SK-N-MC (cell line): ENCODE measurements around the gene IGFLR1.

Source experiments
- DNase-seq: peaks from one replicate; pipeline ENCODE4 v3.0.0-alpha.2; 2011; ENCODE audit warnings: low read depth, low spot score
- H3K27ac ChIP-seq: fragments of 200-600 bp; sonication (generic); 2 replicates; pipeline ENCODE4 v1.5.1; 2016; ENCODE audit warnings: mixed run types
- H3K36me3 ChIP-seq: fragments of 200-600 bp; sonication (generic); 2 replicates; pipeline ENCODE4 v1.6.1; 2017; ENCODE audit warnings: antibody characterized with exemption, low read length, mixed read lengths; ENCODE audit not compliant: insufficient read depth
- H3K4me3 ChIP-seq: fragments of 200-600 bp; sonication (generic); 2 replicates; pipeline ENCODE4 v1.5.1; 2016
- H3K9ac ChIP-seq: fragments of 200-600 bp; sonication (generic); 2 replicates; pipeline ENCODE4 v1.8.0; 2017; ENCODE audit warnings: mixed run types, mixed read lengths; ENCODE audit not compliant: insufficient read length
- H3K9me3 ChIP-seq: fragments of 200-600 bp; sonication (generic); 2 replicates; pipeline ENCODE4 v1.6.1; 2017; ENCODE audit warnings: low read depth, mild to moderate bottlenecking, antibody characterized with exemption, low read length, moderate library complexity, mixed read lengths
- EZH2 ChIP-seq: fragments of 200-600 bp; sonication (generic); IDR thresholded peaks from one replicate; pipeline ENCODE4 v1.6.1; 2017; ENCODE audit warnings: antibody characterized with exemption
- FOXP2 ChIP-seq: optimal IDR thresholded peaks from 2 replicates; pipeline ENCODE3; 2011; ENCODE audit warnings: mild to moderate bottlenecking, moderate library complexity; ENCODE audit not compliant: insufficient read depth; ENCODE audit errors: extremely low read length, control extremely low read depth
- POLR2AphosphoS5 ChIP-seq: IDR thresholded peaks from 2 replicates; pipeline ENCODE4 v1.6.1; 2012; ENCODE audit warnings: mild to moderate bottlenecking, low read depth, low read length, borderline replicate concordance

Gene IGFLR1

DNA sequence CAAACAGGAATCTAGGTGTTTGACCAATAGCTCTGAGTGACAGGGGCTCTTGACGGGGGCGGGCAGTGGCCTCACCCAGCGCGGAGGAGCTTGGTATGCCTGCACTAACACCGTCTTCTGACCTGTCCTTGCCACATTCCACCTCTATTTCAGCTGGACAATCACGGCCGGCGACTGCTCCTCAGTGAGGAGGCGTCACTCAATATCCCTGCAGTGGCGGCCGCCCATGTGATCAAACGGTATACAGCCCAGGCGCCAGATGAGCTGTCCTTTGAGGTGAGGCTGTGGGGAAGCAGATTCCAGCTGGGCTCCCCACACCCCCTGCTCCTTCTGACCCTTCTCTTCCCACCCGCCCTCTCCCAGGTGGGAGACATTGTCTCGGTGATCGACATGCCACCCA, 37.8 kb upstream of the IGFLR1 start:
- no peak overlapping the region for H3K9ac ChIP-seq

DNA sequence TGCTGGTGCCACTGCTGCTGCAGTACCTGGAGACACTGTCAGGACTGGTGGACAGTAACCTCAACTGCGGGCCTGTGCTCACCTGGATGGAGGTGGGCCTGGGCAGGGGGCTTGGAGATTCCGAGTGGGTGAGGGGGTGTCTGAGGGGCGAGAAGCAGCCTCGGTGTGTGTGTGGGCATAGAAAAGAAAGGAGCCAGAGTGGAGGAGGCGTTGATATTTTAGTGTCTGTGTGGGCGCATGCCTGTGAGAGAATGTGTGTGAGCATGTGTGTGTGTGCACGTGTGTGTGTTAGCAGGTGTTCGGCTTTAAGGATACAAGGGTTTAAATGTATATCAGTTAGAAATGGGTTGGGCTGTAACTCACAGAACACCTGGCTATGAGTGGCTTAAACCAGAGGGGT, 36.8 kb upstream of the IGFLR1 start:
- TF ChIP-seq EZH2 (no peak), POLR2AphosphoS5 (no peak), FOXP2 (no peak)
- Histone ChIP-seq H3K4me3 (no peak overlapping the region), H3K9me3 (no peaks in the 10 kb centered on the region), H3K27ac (no peak overlapping the region), H3K9ac (no peak overlapping the region), H3K36me3 (no peaks in the 10 kb centered on the region; the same call in 1 of the 2 replicates)
- no peak for DNase-seq

More for the DNA sequence above, 37.8 kb upstream of the IGFLR1 start:
- Histone ChIP-seq H3K4me3 (no peak overlapping the region), H3K9me3 (no peaks in the 10 kb centered on the region), H3K36me3 (no peaks in the 10 kb centered on the region; the same call in 1 of the 2 replicates), H3K27ac (no peak overlapping the region)
- TF ChIP-seq POLR2AphosphoS5, result no peak
- no peak for TF ChIP-seq EZH2
- TF ChIP-seq FOXP2, result no peak
- no peak for DNase-seq

DNA sequence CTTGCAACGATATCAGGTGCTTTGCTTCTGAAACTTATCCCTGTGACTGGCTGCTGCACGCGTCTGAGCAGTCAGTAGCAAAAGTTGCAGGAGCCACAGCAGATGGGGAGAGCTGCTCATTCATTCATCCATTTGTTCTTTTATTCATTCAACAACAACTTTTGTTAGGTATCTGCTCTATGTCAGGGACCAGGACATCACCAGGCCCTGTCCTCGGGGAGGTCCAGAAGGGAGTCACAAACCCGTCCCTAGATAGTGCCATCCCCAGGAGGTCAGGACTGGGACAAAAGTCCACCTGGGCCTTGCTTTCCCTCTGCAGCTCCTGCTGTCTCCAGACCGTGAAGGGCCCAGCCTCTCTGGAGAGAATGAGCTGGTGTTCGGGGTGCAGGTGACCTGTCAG, 35.7 kb upstream of the IGFLR1 start:
- Histone ChIP-seq H3K9me3 (no peaks in the 10 kb centered on the region), H3K4me3 (no peak overlapping the region), H3K27ac (no peak overlapping the region), H3K9ac (no peak overlapping the region), H3K36me3 (no peaks in the 10 kb centered on the region; the same call in 1 of the 2 replicates)
- no peak for DNase-seq
- no peak for TF ChIP-seq POLR2AphosphoS5
- no peak for TF ChIP-seq EZH2
- TF ChIP-seq FOXP2, result no peak

DNA sequence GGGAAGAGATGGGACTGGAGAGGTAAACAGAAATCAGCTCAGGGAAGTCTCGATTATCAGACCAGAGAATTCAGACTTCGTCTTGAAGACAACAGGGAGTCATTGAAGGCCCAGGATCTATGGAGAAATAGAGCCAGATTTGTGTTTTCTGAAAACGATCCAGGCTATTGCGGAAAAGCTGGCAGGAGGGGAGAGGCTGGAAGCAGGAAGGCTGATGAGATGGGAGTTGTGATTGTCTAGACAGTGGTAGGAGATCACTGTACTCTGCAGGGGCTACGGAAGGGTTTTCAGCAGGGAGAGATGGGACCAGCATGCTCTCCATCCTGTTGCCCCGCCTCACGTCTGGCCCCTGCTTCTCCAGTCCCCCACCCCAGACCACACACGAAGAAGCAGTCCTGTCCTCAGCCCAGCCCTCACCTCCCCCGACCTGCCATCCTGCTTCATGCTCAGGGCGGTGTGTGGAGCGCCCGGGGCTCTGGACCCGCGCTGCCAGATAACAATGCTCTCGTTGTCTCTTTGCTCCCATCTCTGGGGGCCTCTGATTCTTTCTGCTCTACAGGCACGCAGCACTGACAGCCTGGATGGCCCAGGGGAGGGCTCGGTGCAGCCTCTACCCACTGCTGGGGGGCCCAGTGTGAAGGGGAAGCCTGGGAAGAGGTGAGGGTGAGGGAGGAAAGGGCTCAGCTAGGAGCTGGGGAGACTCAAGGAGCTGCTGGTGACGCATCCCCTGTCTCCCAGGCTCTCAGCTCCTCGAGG, 35.0 kb upstream of the IGFLR1 start:
- H3K9ac ChIP-seq, result no peak overlapping the region
- H3K36me3 ChIP-seq, result no peaks in the 10 kb centered on the region; the same call in 1 of the 2 replicates
- no peak for TF ChIP-seq EZH2
- TF ChIP-seq FOXP2, result no peak
- no peak for TF ChIP-seq POLR2AphosphoS5
- no peak for DNase-seq
- no peak overlapping the region for H3K27ac ChIP-seq
- no peak overlapping the region for H3K4me3 ChIP-seq
- no peaks in the 10 kb centered on the region for H3K9me3 ChIP-seq

DNA sequence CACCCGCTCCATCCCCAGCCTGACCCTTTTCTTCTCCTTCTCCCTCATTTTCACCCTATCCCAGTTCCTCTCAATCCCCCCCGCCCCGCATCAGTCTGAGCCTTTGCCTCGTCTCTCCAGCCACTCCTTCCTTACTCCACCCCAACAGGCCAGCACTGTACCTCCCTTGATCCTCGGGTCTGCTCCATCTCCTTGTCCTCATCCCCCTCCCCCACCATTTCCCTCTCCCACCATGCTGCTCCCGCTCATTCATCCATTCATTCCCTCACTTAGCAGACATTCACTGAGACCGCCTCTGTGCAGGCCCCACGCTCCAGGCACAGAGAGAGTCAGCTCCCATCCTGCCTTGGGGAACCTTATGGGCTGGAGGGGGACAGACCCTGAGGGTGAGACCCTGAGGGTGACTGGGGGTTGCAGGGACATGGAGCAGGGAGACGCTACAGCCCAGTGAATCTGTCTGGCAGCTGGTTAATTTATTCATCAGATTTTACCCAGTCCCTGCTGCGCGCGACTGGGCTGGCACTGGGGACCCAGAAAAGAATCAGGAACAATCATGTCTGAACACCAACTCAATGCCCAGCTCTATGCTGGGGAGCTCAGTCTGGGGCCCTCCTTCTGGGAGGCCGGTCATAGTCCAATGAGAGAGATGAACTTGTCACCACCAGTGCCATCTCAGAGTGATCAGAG, 34.0 kb upstream of the IGFLR1 start:
- peak overlapping the region; percentile 85 for H3K4me3 ChIP-seq
- TF ChIP-seq POLR2AphosphoS5, result no peak
- no peak for TF ChIP-seq EZH2
- TF ChIP-seq FOXP2, result no peak
- no peak overlapping the region for H3K27ac ChIP-seq
- H3K9me3 ChIP-seq, result no peaks in the 10 kb centered on the region
- no peak for DNase-seq
- H3K36me3 ChIP-seq, result no peaks in the 10 kb centered on the region; the same call in 1 of the 2 replicates
- peak overlapping the region; percentile 45 for H3K9ac ChIP-seq

DNA sequence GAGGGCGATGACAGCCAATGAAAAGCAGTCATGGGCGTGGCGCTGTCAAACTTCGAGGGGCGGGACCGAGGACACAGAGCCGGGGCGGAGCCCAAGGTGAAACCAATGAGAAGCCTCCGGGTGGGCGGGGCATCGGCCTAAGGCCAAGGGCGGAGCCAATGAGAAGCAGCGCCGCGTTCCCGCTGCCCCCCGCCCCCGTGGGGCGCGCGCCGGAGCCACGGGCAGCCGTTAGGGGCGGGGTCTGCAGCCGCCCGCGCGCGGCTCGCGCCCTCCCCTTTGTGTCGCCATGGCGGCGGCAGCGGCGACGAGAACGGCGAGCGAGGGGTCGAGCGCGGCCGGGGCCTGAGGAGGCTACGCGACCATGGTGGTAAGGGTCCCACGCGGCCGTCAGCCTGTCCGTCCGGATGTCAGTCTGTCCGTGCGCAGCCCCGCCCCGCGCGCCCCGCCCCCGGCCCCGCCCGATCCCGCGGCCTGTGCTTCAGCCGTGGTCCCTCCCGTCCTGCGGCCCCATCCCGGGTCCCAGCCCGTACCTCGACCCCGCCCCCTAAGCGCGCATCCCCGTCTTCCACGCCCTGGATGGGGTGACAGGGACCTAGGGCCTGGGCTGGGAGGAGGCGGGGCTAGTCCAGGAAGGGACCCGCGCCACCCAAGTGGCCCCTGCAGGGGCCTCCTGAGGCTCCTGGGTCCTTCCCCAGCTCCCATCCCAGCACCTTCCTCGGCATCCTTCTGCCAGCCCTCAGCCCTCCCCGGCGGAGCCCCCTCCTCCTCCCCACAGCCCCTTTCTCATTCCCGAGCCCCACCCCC, 33.2 kb upstream of the IGFLR1 start, which contains the start of gene ARHGAP33:
Gene ARHGAP33, plus strand, starts transcription at position 267 of the 804 bp plus-strand sequence. Its CDS starts 95 bp downstream, at position 362.
- H3K9ac ChIP-seq, result peak within 1 kb of the TSS; percentile 45
- H3K27ac ChIP-seq, result no peak within 1 kb of the TSS
- peak within 1 kb of the TSS; percentile 85 for H3K4me3 ChIP-seq
- peak; percentile 77 for DNase-seq
- TF ChIP-seq EZH2 (no peak), FOXP2 (no peak)
- H3K9me3 ChIP-seq, result no peaks in the 10 kb centered on the region
- no peaks in the 10 kb centered on the region for H3K36me3 ChIP-seq

DNA sequence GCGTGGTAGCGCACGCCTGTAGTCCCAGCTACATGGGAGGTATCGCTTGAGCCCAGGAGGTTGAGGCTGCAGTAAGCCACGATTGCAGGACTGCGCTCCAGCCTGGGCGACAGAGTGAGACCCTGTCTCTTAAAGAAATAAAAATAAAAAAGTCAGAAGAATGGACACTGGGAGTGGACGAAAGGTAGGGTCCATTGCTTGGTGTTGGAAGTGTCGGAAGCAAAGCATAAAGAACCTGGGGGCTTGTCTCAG, 32.7 kb upstream of the IGFLR1 start:
- H3K9me3 ChIP-seq, result no peaks in the 10 kb centered on the region
- H3K27ac ChIP-seq, result no peak overlapping the region
- H3K36me3 ChIP-seq, result no peaks in the 10 kb centered on the region
- peak overlapping the region; percentile 85 for H3K4me3 ChIP-seq
- H3K9ac ChIP-seq, result no peak overlapping the region
- TF ChIP-seq EZH2 (no peak), POLR2AphosphoS5 (no peak), FOXP2 (no peak)
- no peak for DNase-seq

DNA sequence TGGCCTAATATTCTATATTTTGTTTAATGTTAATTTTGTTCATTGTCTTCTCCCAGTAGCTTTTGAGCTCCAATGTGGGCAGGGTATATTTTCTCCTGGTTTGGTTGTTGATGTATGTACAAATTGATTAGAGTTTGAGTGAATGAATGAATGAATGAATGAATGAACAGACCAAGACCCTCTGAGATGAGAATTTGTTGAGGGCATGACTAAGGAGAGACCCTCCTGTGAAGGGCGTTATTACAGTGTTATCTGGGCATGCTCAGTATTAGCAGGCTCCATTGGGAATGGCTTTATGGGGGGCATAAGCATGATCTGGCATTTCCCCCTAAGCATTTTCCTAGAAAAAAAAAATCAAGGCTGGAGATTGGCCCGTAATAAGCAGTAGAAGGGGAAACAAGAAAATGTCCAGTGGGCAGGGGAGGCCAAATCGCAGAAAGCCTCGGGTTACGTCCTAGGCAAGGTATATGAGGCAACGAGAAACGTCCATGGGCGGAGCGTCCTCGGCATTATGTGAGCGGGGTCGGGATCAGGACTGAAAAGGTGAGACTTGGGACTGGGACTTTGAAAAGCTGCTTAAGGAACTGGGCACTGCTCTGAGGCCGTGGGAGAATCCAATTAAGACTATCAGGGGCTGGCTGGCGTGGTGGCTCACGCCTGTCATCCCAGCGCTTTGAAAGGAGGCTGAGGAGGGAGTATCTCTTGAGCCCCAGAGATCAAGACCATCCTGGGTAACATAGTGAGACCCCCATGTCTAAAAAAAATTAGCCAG, 32.2 kb upstream of the IGFLR1 start:
- Histone ChIP-seq H3K9ac (no peak overlapping the region), H3K9me3 (no peaks in the 10 kb centered on the region), H3K36me3 (no peaks in the 10 kb centered on the region), H3K4me3 (peak overlapping the region; percentile 85), H3K27ac (no peak overlapping the region)
- no peak for DNase-seq
- TF ChIP-seq EZH2, result no peak
- TF ChIP-seq POLR2AphosphoS5, result no peak
- TF ChIP-seq FOXP2, result no peak
